Germinal center (tissue), 1 donor: ENCODE results near the gene MICAL3.

ENCODE experiments used
- DNase-seq: peaks from one replicate; pipeline ENCODE4 v3.0.0; 2012; ENCODE audit warnings: mixed read lengths, low spot score

Gene MICAL3

GRCh38 chr22:17751596-17751995 lies 272.8 kb downstream of the MICAL3 start:
- no peak for DNase-seq

GRCh38 chr22:17749605-17750395 lies 274.6 kb downstream of the MICAL3 start:
- DNase-seq: no peak

DNA sequence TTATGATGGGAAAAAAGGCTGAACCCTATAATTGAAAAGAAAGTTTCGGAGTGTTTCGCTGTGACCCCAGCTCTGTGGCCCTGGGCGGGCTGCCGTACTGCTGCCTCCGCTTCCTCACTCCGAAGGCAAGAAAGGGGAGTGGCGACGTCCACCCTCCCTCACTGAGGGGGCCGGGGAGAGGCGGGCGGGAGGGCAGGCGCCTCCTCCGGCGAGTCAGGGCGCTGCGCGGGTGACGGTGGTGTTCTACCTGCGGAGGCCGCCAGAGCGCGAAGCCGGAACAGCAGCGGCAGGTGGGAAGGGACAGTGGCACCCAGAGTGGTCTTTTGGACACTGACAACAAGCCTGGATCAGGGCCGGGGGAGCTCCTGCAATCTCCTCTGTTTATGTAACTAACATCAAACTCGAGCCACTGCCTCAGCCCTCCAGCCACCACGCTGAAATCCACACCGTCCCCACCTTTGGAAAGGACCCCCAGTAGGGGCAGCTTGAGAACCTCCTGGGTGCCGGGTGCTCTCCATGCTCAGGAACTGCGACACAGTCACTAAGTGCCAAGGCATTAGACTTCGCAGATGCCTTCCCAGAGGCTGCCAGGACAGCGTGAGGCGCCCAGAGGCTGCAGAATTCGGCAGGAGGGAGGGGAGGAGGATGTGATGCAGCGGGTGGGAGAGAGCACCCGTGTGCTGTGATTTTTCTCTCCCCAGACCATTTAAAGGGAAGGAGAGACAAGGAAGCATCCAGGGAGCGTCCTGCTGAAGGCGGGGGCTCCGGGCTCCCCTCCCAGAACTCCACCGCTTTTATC lies 275.6 kb downstream of the MICAL3 start:
- DNase-seq: no peak

DNA sequence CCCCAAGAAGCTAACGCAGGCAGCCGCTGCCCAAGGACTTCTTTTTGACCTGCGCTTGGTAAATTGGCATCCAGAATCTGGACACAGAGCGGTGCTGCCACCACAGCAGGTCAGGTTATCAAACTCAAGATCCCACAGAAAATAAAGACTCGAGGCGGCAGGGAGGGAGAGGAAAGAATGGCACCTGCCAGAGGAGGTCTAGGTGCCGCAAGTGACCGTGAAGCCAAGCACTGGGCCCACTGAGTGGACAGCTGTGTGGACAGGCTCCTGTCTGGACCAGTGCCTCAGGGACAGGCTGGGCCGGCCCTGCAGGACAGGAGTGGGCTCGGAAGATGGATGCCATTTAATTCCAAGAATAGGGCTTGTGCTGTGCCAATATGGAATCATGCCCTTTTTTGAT lies 277.4 kb downstream of the MICAL3 start:
- DNase-seq: no peak

GRCh38 chr22:17744430-17744829 lies 279.9 kb downstream of the MICAL3 start:
- DNase-seq: no peak

DNA sequence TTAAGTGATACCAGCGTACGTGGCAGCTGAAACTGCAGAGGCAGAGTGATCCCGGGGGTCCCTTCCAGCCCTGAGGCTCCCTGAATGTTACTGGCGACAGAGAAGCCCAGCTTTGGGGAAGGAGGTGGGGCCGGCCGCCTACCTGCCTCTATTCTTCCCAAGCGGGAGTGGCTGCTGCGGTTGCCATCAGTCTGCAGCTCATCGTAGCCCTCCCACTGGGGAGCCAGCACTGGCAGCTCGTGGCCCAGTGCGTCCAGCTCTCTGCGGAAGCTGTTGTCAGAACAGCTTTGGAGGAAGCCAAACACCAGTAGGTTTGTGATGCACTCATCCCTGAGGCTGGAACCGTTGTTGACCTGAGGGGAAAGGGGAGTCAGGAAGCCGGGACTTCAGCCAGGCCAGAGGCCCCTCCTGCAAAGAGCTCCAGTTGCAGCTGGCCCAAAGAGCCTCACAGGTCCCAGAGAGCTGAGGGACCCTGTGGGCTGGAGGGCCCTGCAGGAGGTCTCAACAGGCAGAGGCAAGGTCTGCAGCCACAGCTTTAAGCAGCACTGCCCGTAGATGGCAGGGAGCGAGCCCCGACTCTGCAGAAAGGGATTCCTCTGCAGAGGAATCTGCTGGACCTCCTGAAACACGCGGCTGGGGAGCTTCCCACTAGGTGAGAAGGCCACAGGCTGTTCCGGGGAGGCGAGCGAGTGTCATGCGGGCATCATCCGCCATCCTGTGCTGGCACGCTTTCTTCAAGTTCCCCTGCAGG lies 280.5 kb downstream of the MICAL3 start:
- DNase-seq: no peak

DNA sequence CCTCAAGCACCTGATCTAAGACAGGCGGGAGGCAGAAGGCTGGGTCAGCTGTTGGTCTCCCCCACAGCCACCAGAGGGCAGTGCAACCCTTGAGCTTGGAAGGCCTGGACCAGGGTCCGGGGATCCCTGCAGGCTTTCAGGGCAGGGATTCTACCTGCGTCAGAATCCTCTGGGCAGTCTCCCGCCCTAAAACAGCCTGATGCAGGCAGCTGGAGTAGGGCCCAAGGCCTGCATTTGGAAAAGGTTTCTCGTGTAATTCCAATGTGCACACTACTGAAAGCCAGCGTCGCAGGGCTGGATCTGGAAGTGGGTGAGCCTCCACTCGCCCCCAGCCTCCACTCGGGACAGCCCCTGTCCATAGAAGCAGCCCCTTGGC lies 281.8 kb downstream of the MICAL3 start:
- DNase-seq: peak; percentile 87

GRCh38 chr22:17741866-17742526 lies 282.4 kb downstream of the MICAL3 start:
- no peak for DNase-seq

- DNase-seq: no peak
These were observed 285.0 kb downstream of the MICAL3 start for GRCh38 chr22:17739196-17739975.

GRCh38 chr22:17738386-17739128 lies 285.8 kb downstream of the MICAL3 start:
- DNase-seq: no peak
